SK-N-SH treated with all-trans-retinoic acid at 6 μM for 48 hours (cell line): ENCODE measurements around the gene HOXD8.

Source experiments
- CREB5 ChIP-seq: fragments of 250-450 bp; sonication (Bioruptor Pico); IDR thresholded peaks from 2 replicates; pipeline ENCODE4 v1.5.1; 2020; ENCODE audit warnings: low read depth, mild to moderate bottlenecking, moderate library complexity
- ESRRG ChIP-seq: fragments of 250-450 bp; sonication (Bioruptor Pico); IDR thresholded peaks from 2 replicates; pipeline ENCODE4 v1.6.1; 2021; ENCODE audit warnings: mild to moderate bottlenecking
- GLIS3 ChIP-seq: fragments of 250-450 bp; sonication (Bioruptor Pico); IDR thresholded peaks from 2 replicates; pipeline ENCODE4 v1.5.0; 2020; ENCODE audit warnings: mild to moderate bottlenecking, moderate library complexity
- ISL1 ChIP-seq: fragments of 250-450 bp; sonication (Bioruptor Pico); IDR thresholded peaks from 2 replicates; pipeline ENCODE4 v2.1.2; 2022; ENCODE audit warnings: mild to moderate bottlenecking, moderate library complexity
- OSR1 ChIP-seq: fragments of 250-450 bp; sonication (Bioruptor Pico); IDR thresholded peaks from 2 replicates; pipeline ENCODE4 v1.8.0; 2022; ENCODE audit warnings: moderate library complexity, mild to moderate bottlenecking, inconsistent platforms
- PATZ1 ChIP-seq: fragments of 250-450 bp; sonication (Bioruptor Pico); IDR thresholded peaks from 2 replicates; pipeline ENCODE4 v1.8.0; 2020; ENCODE audit warnings: mild to moderate bottlenecking, moderate library complexity, borderline replicate concordance
- POU6F1 ChIP-seq: fragments of 250-450 bp; sonication (Bioruptor Pico); IDR thresholded peaks from 2 replicates; pipeline ENCODE4 v1.8.0; 2021; ENCODE audit warnings: low read depth, mild to moderate bottlenecking, moderate library complexity, borderline replicate concordance
- RARB ChIP-seq: fragments of 250-450 bp; sonication (Bioruptor Pico); IDR thresholded peaks from 2 replicates; pipeline ENCODE4 v1.8.0; 2021; ENCODE audit warnings: mild to moderate bottlenecking, moderate library complexity
- TSHZ2 ChIP-seq: fragments of 250-450 bp; sonication (Bioruptor Pico); IDR thresholded peaks from 2 replicates; pipeline ENCODE4 v1.5.0; 2020; ENCODE audit warnings: mild to moderate bottlenecking, moderate library complexity
- ZC3H10 ChIP-seq: fragments of 250-450 bp; sonication (Bioruptor Pico); IDR thresholded peaks from 2 replicates; pipeline ENCODE4 v1.5.1; 2021; ENCODE audit warnings: mild to moderate bottlenecking, moderate library complexity
- ZFP3 ChIP-seq: fragments of 250-450 bp; sonication (Bioruptor Pico); IDR thresholded peaks from 2 replicates; pipeline ENCODE4 v1.5.0; 2020; ENCODE audit warnings: mild to moderate bottlenecking, moderate library complexity
- ZFP30 ChIP-seq: fragments of 450-650 bp; formaldehyde crosslinking; IDR thresholded peaks from 2 replicates; pipeline ENCODE4 v1.5.0; 2022; ENCODE audit warnings: mild to moderate bottlenecking, moderate library complexity
- ZNF565 ChIP-seq: fragments of 450-650 bp; formaldehyde crosslinking; conservative IDR thresholded peaks from 2 replicates; pipeline ENCODE4 v1.5.0; 2020; ENCODE audit warnings: low read depth, mild to moderate bottlenecking, moderate library complexity
- ZNF70 ChIP-seq: fragments of 450-650 bp; formaldehyde crosslinking; IDR thresholded peaks from 2 replicates; pipeline ENCODE4 v1.5.0; 2020; ENCODE audit warnings: mild to moderate bottlenecking, moderate library complexity

- no peak for TF ChIP-seq PATZ1 (CRISPR knock-in tag)
- TF ChIP-seq ESRRG (CRISPR knock-in tag): no peak
- no peak for TF ChIP-seq ZFP3 (CRISPR knock-in tag)
- TF ChIP-seq ZNF70: no peak
- no peak for TF ChIP-seq POU6F1 (CRISPR knock-in tag)
- TF ChIP-seq ISL1 (CRISPR knock-in tag): no peak
- no peak for TF ChIP-seq RARB (CRISPR knock-in tag)
- TF ChIP-seq CREB5 (CRISPR knock-in tag): no peak
- no peak for TF ChIP-seq ZC3H10 (CRISPR knock-in tag)
- TF ChIP-seq GLIS3 (CRISPR knock-in tag): no peak
- TF ChIP-seq ZFP30: no peak
- no peak for TF ChIP-seq ZNF565 (CRISPR knock-in tag)
- no peak for TF ChIP-seq OSR1 (CRISPR knock-in tag)
- no peak for TF ChIP-seq TSHZ2 (CRISPR knock-in tag)
Measured at GRCh38 chr2:176149481-176149938, 20.0 kb downstream of the HOXD8 start.
